ENCODE data around the gene SOSTDC1.

The SOSTDC1 gene

GRCh38 chr7:16419859-16420258 is 45.7 kb downstream of the SOSTDC1 start:
- no peak for DNase-seq

DNA sequence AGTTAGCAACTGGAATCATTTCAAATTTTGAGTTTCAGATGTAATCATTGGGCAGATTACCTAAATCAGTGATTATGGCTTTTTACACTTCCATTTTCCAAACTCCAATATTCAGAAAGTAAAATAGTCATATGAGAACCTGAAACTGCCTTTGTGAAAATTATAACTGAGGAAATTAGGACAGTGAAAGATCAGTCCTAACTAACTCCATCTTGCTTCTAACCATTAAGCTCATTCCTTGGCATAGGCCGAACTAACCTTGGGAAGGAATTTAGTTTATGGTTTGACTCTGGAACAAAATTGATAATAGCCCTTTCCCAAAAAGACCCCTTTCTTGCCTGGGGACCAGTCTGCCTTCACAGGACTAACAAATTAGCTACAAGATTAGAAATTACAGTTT is 46.4 kb downstream of the SOSTDC1 start:
- no peak for DNase-seq

DNA sequence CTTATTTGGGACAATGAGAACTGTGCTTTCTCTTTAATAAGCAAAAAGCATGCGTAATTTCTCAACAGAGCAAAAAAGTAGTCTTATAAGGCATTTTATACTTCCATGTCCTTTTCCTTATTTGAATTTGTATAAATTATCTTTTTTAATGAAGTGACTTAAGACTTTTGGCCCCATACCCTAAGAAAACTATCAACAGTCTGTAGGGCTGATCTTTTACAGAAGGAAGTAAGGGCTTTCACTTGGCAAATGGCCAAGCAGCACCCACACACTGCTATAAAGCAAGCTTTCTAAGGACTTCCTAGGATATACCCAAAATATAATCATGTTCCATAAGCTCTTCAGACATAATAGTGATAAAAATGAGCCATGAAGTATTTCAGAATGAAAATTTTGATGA is 47.6 kb downstream of the SOSTDC1 start:
- DNase-seq, result no peak

GRCh38 chr7:16416289-16417282 is 49.0 kb downstream of the SOSTDC1 start:
- no peak for DNase-seq

DNA sequence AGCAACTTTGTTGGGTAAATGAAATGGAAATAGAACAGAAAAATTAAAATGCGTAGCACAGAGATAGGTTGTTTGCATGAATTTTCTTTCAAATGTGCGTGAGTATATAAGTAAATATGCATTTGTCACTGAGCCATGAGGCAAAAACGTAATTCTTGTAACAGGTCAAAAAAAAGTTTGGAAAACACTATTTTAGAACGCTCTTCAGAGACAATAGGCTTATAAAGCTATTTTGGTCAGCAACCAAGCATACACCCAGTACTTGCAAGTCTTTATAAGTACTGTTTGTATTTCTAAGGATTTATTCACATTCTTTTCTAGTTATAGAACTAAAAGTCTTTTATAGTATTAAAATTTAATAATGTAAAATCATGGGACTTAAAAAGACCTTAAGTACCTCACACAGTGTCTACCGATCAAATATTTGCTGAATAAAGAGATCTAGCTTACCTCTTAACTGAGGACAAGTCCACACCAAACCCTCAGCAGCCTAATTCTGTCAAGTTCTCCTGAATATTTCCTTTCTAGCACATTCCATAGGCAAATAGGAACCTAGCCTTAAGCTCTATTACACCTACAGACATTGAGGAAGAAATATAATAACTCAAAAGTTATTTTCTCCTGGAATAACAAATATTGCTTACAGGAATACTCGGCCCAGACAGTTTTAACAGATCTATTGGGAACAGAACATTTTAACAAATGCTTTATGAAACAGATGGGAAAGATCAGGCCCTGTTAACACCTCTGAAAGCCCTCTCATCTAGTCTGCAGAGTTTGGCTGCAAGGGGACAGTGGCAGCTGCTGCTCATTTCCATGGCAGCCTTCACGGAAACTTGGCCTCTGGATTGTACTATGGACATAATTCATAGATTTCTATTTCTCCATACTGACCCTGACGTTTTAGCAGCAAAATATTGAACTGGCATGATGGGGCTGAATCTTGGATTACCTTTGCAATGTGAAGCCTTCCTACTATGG is 53.0 kb downstream of the SOSTDC1 start:
- no peak for DNase-seq
